ENCODE measurements around the gene MRPL55. TPM values are rescaled to one million over a fixed set of nuclear protein-coding genes. Genes with fewer than 3 reads are reported as not detected.

Gene MRPL55
- 42.4 and 68.3 TPM in 2 replicates for total RNA-seq (ENCODE audit: low replicate concordance)

GRCh38 chr1:228109073-228109961 lies at the start of gene MRPL55:
Gene MRPL55, minus strand, starts transcription at chr1:228109299. Its CDS starts 1,039 bp downstream, at chr1:228108260.
- H3K4me1 ChIP-seq = peaks cover 3% of the 10 kb centered on the region
- Mint-ChIP-seq H3K27me3 (ENCODE audit: insufficient read depth, low read depth) (peaks cover 17% of the 10 kb centered on the region), H3K9me3 (no peaks in the 10 kb centered on the region), H3K4me1 (peaks cover 17% of the 10 kb centered on the region), H3K4me3 (peak within 1 kb of the TSS; percentile 96), H3K36me3 (no peaks in the 10 kb centered on the region), H3K27ac (peak within 1 kb of the TSS; percentile 93)
- peaks cover 4% of the 10 kb centered on the region for H3F3A ChIP-seq (ENCODE audit: low read depth)
- no peaks in the 10 kb centered on the region for H3K36me3 ChIP-seq
- peaks cover 14% of the 10 kb centered on the region for H3K79me2 ChIP-seq (ENCODE audit: low read depth)
- DNase-seq (ENCODE audit: low spot score) = peak; percentile 98
- H3K4me3 ChIP-seq = peak within 1 kb of the TSS; percentile 99
- no peak within 1 kb of the TSS for H3K27ac ChIP-seq
- TF ChIP-seq CTCF (IDR thresholded peaks at IDR 0.05) = peak; percentile 36
- TF ChIP-seq EZH2 (IDR thresholded peaks at IDR 0.05) = no peak
- H4K20me1 ChIP-seq (ENCODE audit: low read depth) = no peaks in the 10 kb centered on the region
- peaks cover 8% of the 10 kb centered on the region for H3K27me3 ChIP-seq
- peak within 1 kb of the TSS; percentile 98 for H2AFZ ChIP-seq (replicated peaks)
- H3K9me3 ChIP-seq (ENCODE audit: low read depth) = no peaks in the 10 kb centered on the region
- H3K9ac ChIP-seq = peak within 1 kb of the TSS; percentile 96
- H3K4me2 ChIP-seq = peak within 1 kb of the TSS; percentile 86

GRCh38 chr1:228158151-228159007 lies 49.3 kb upstream of the MRPL55 start:
- no peaks in the 10 kb centered on the region for H4K20me1 ChIP-seq (ENCODE audit: low read depth)
- no peaks in the 10 kb centered on the region for H3K36me3 ChIP-seq
- peaks cover 6% of the 10 kb centered on the region for H3K4me1 Mint-ChIP-seq
- H3K4me2 ChIP-seq = no peak overlapping the region
- peaks cover 10% of the 10 kb centered on the region for H3K27me3 Mint-ChIP-seq (ENCODE audit: insufficient read depth, low read depth)
- H3K9me3 Mint-ChIP-seq = no peaks in the 10 kb centered on the region
- H3K27ac Mint-ChIP-seq = no peak overlapping the region
- no peaks in the 10 kb centered on the region for H3K36me3 Mint-ChIP-seq
- H3K4me3 ChIP-seq = no peak overlapping the region
- no peak for TF ChIP-seq EZH2phosphoT487 (IDR thresholded peaks at IDR 0.05)
- no peak for TF ChIP-seq EZH2 (IDR thresholded peaks at IDR 0.05)
- TF ChIP-seq CTCF (IDR thresholded peaks at IDR 0.05) = no peak
- H3K27ac ChIP-seq = no peak overlapping the region
- no peak for DNase-seq (ENCODE audit: low spot score)
- no peak overlapping the region for H3K9ac ChIP-seq
- H2AFZ ChIP-seq (replicated peaks) = no peak overlapping the region
- H3K27me3 ChIP-seq = no peaks in the 10 kb centered on the region
- no peaks in the 10 kb centered on the region for H3F3A ChIP-seq (ENCODE audit: low read depth)
- no peaks in the 10 kb centered on the region for H3K9me3 ChIP-seq (ENCODE audit: low read depth)
- H3K4me3 Mint-ChIP-seq = no peak overlapping the region
- H3K4me1 ChIP-seq = peaks cover 20% of the 10 kb centered on the region
- H3K79me2 ChIP-seq (ENCODE audit: low read depth) = no peaks in the 10 kb centered on the region

GRCh38 chr1:228157729-228158126 lies 48.6 kb upstream of the MRPL55 start:
- H2AFZ ChIP-seq (replicated peaks) = no peak overlapping the region
- H3F3A ChIP-seq (ENCODE audit: low read depth) = no peaks in the 10 kb centered on the region
- H3K36me3 ChIP-seq = no peaks in the 10 kb centered on the region
- TF ChIP-seq EZH2 (IDR thresholded peaks at IDR 0.05) (no peak), EZH2phosphoT487 (IDR thresholded peaks at IDR 0.05) (no peak), CTCF (IDR thresholded peaks at IDR 0.05) (no peak)
- no peaks in the 10 kb centered on the region for H3K27me3 ChIP-seq
- Mint-ChIP-seq H3K36me3 (no peaks in the 10 kb centered on the region), H3K9me3 (no peaks in the 10 kb centered on the region), H3K4me3 (no peak overlapping the region), H3K27ac (no peak overlapping the region), H3K4me1 (peaks cover 6% of the 10 kb centered on the region), H3K27me3 (ENCODE audit: insufficient read depth, low read depth) (peaks cover 10% of the 10 kb centered on the region)
- no peaks in the 10 kb centered on the region for H3K9me3 ChIP-seq (ENCODE audit: low read depth)
- H3K27ac ChIP-seq = no peak overlapping the region
- H3K79me2 ChIP-seq (ENCODE audit: low read depth) = no peaks in the 10 kb centered on the region
- H3K4me3 ChIP-seq = no peak overlapping the region
- H4K20me1 ChIP-seq (ENCODE audit: low read depth) = no peaks in the 10 kb centered on the region
- H3K4me1 ChIP-seq = peaks cover 16% of the 10 kb centered on the region
- no peak for DNase-seq (ENCODE audit: low spot score)
- H3K4me2 ChIP-seq = no peak overlapping the region
- no peak overlapping the region for H3K9ac ChIP-seq
